Liver (tissue), 3 donors: ENCODE data around the gene AGTRAP.

Source experiments
- ATF3 ChIP-seq: IDR thresholded peaks from 2 replicates; pipeline ENCODE4 v1.6.1; 2016; ENCODE audit warnings: antibody characterized with exemption
- CTCF ChIP-seq: fragments of 150-350 bp; IDR thresholded peaks from 2 replicates; pipeline ENCODE4 v1.5.1; 2017; ENCODE audit warnings: improper control_type of control experiment, low read depth, low read length; ENCODE audit not compliant: missing input control
- EGR1 ChIP-seq, 2 donors: IDR thresholded peaks; 2 replicates each; pipeline ENCODE4 v1.6.1; 2016 to 2018; ENCODE audit warnings: antibody characterized with exemption in 2 of 2, low read depth in 2 of 2
- JUND ChIP-seq, 2 donors: IDR thresholded peaks; 2 replicates each; pipeline ENCODE4 v1.6.1; 2016; ENCODE audit warnings: antibody characterized with exemption in 2 of 2
- MAX ChIP-seq: IDR thresholded peaks from 2 replicates; pipeline ENCODE4 v1.6.1; 2016; ENCODE audit warnings: antibody characterized with exemption
- RAD21 ChIP-seq, 2 donors: IDR thresholded peaks; 2 replicates each; pipeline ENCODE4 v1.6.1; 2016; ENCODE audit warnings: antibody characterized with exemption in 2 of 2, mild to moderate bottlenecking in 2 of 2
- REST ChIP-seq: IDR thresholded peaks from 2 replicates; pipeline ENCODE4 v1.6.1; 2016; ENCODE audit warnings: antibody characterized with exemption, mild to moderate bottlenecking
- RXRA ChIP-seq, 2 donors: IDR thresholded peaks; 2 replicates each; pipeline ENCODE4 v1.6.1; 2017 to 2018; ENCODE audit warnings: antibody characterized with exemption in 2 of 2, mild to moderate bottlenecking in 1 of 2
- SP1 ChIP-seq: IDR thresholded peaks from 2 replicates; pipeline ENCODE4 v1.6.1; 2018; ENCODE audit warnings: antibody characterized with exemption, mild to moderate bottlenecking
- TAF1 ChIP-seq: conservative IDR thresholded peaks from 2 replicates; pipeline ENCODE4 v1.6.1; 2016; ENCODE audit warnings: antibody characterized with exemption, mild to moderate bottlenecking
- YY1 ChIP-seq: IDR thresholded peaks from 2 replicates; pipeline ENCODE4 v1.6.1; 2016; ENCODE audit warnings: antibody characterized with exemption, mild to moderate bottlenecking
- ZBTB33 ChIP-seq: IDR thresholded peaks from 2 replicates; pipeline ENCODE4 v1.6.1; 2016; ENCODE audit warnings: antibody characterized with exemption
- donor health status: healthy.
- donor health status: healthy.

- TF ChIP-seq CTCF (no peak), MAX (no peak), JUND (IDR thresholded peaks at IDR 0.05) (no peak), TAF1 (no peak), ATF3 (no peak), EGR1 (IDR thresholded peaks at IDR 0.05; ENCODE audit: low read depth in 2 of 2) (no peak), REST (no peak), YY1 (no peak), RAD21 (IDR thresholded peaks at IDR 0.05) (no peak), SP1 (no peak), ZBTB33 (no peak), RXRA (IDR thresholded peaks at IDR 0.05) (no peak)
These were observed 34.4 kb upstream of the AGTRAP start for GRCh38 chr1:11701551-11701961.
